SK-N-SH treated with all-trans-retinoic acid at 6 μM for 48 hours (cell line): Measurements from ENCODE around the gene USH2A.

Experiments
- ATAC-seq: fragments of 200-7000 bp; cut with Tn5 transposase; 3 replicates; pipeline ENCODE4 v1.9.1; 2020; ENCODE audit warnings: mild to moderate bottlenecking, moderate library complexity
- ARNTL ChIP-seq: fragments of 450-650 bp; formaldehyde crosslinking; IDR thresholded peaks from 2 replicates; pipeline ENCODE4 v1.5.0; 2020; ENCODE audit warnings: low read depth, mild to moderate bottlenecking, moderate library complexity, borderline replicate concordance
- CREB5 ChIP-seq: fragments of 250-450 bp; sonication (Bioruptor Pico); IDR thresholded peaks from 2 replicates; pipeline ENCODE4 v1.5.1; 2020; ENCODE audit warnings: low read depth, mild to moderate bottlenecking, moderate library complexity
- GLIS3 ChIP-seq: fragments of 250-450 bp; sonication (Bioruptor Pico); IDR thresholded peaks from 2 replicates; pipeline ENCODE4 v1.5.0; 2020; ENCODE audit warnings: mild to moderate bottlenecking, moderate library complexity
- ISL1 ChIP-seq: fragments of 250-450 bp; sonication (Bioruptor Pico); IDR thresholded peaks from 2 replicates; pipeline ENCODE4 v2.1.2; 2022; ENCODE audit warnings: mild to moderate bottlenecking, moderate library complexity
- OSR1 ChIP-seq: fragments of 250-450 bp; sonication (Bioruptor Pico); IDR thresholded peaks from 2 replicates; pipeline ENCODE4 v1.8.0; 2022; ENCODE audit warnings: moderate library complexity, mild to moderate bottlenecking, inconsistent platforms
- PATZ1 ChIP-seq: fragments of 250-450 bp; sonication (Bioruptor Pico); IDR thresholded peaks from 2 replicates; pipeline ENCODE4 v1.8.0; 2020; ENCODE audit warnings: mild to moderate bottlenecking, moderate library complexity, borderline replicate concordance
- PPARA ChIP-seq: fragments of 250-450 bp; sonication (Bioruptor Pico); IDR thresholded peaks from 2 replicates; pipeline ENCODE4 v1.5.0; 2020; ENCODE audit warnings: mild to moderate bottlenecking, borderline replicate concordance
- TCF4 ChIP-seq: fragments of 250-450 bp; sonication (Bioruptor Pico); IDR thresholded peaks from 2 replicates; pipeline ENCODE4 v1.8.0; 2021; ENCODE audit warnings: mild to moderate bottlenecking, moderate library complexity, borderline replicate concordance
- TOX ChIP-seq: fragments of 250-450 bp; sonication (Bioruptor Pico); IDR thresholded peaks from 2 replicates; pipeline ENCODE4 v1.8.0; 2021; ENCODE audit warnings: mild to moderate bottlenecking, moderate library complexity, borderline replicate concordance
- TSHZ2 ChIP-seq: fragments of 250-450 bp; sonication (Bioruptor Pico); IDR thresholded peaks from 2 replicates; pipeline ENCODE4 v1.5.0; 2020; ENCODE audit warnings: mild to moderate bottlenecking, moderate library complexity
- ZC3H10 ChIP-seq: fragments of 250-450 bp; sonication (Bioruptor Pico); IDR thresholded peaks from 2 replicates; pipeline ENCODE4 v1.5.1; 2021; ENCODE audit warnings: mild to moderate bottlenecking, moderate library complexity
- ZFP3 ChIP-seq: fragments of 250-450 bp; sonication (Bioruptor Pico); IDR thresholded peaks from 2 replicates; pipeline ENCODE4 v1.5.0; 2020; ENCODE audit warnings: mild to moderate bottlenecking, moderate library complexity
- ZFP30 ChIP-seq: fragments of 450-650 bp; formaldehyde crosslinking; IDR thresholded peaks from 2 replicates; pipeline ENCODE4 v1.5.0; 2022; ENCODE audit warnings: mild to moderate bottlenecking, moderate library complexity
- ZNF565 ChIP-seq: fragments of 450-650 bp; formaldehyde crosslinking; conservative IDR thresholded peaks from 2 replicates; pipeline ENCODE4 v1.5.0; 2020; ENCODE audit warnings: low read depth, mild to moderate bottlenecking, moderate library complexity
- ZNF70 ChIP-seq: fragments of 450-650 bp; formaldehyde crosslinking; IDR thresholded peaks from 2 replicates; pipeline ENCODE4 v1.5.0; 2020; ENCODE audit warnings: mild to moderate bottlenecking, moderate library complexity
- ZNF8 ChIP-seq: fragments of 450-650 bp; formaldehyde crosslinking; IDR thresholded peaks from 2 replicates; pipeline ENCODE4 v1.5.0; 2020; ENCODE audit warnings: mild to moderate bottlenecking, moderate library complexity
- TF ChIP-seq, protein P1 (sequence below): fragments of 250-450 bp; sonication (Bioruptor Pico); IDR thresholded peaks from 2 replicates; pipeline ENCODE4 v1.5.1; 2021; ENCODE audit warnings: mild to moderate bottlenecking, moderate library complexity
- TF ChIP-seq, protein P2 (sequence below): fragments of 250-450 bp; sonication (Bioruptor Pico); IDR thresholded peaks from 2 replicates; pipeline ENCODE4 v1.8.0; 2021; ENCODE audit warnings: low read depth, mild to moderate bottlenecking, moderate library complexity, borderline replicate concordance

Gene USH2A

GRCh38 chr1:215895276-215895675, 528.0 kb downstream of the USH2A start:
- no peak for ATAC-seq
- no peak for TF ChIP-seq OSR1 (CRISPR knock-in tag)
- TF ChIP-seq, protein P1, sequence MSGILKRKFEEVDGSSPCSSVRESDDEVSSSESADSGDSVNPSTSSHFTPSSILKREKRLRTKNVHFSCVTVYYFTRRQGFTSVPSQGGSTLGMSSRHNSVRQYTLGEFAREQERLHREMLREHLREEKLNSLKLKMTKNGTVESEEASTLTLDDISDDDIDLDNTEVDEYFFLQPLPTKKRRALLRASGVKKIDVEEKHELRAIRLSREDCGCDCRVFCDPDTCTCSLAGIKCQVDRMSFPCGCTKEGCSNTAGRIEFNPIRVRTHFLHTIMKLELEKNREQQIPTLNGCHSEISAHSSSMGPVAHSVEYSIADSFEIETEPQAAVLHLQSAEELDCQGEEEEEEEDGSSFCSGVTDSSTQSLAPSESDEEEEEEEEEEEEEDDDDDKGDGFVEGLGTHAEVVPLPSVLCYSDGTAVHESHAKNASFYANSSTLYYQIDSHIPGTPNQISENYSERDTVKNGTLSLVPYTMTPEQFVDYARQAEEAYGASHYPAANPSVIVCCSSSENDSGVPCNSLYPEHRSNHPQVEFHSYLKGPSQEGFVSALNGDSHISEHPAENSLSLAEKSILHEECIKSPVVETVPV (CRISPR knock-in tag): no peak
- TF ChIP-seq ZFP3 (CRISPR knock-in tag): no peak
- TF ChIP-seq TCF4 (CRISPR knock-in tag): no peak
- TF ChIP-seq ISL1 (CRISPR knock-in tag): no peak
- TF ChIP-seq GLIS3: no peak
- no peak for TF ChIP-seq ZNF565 (CRISPR knock-in tag)
- no peak for TF ChIP-seq TSHZ2
- TF ChIP-seq, all 23 proteins: peak for 0

GRCh38 chr1:215894617-215895016, 528.6 kb downstream of the USH2A start:
- ATAC-seq: no peak
- TF ChIP-seq PATZ1 (CRISPR knock-in tag) (no peak), ZNF8 (CRISPR knock-in tag) (no peak), PPARA (CRISPR knock-in tag) (no peak), ARNTL (CRISPR knock-in tag) (no peak), GLIS3 (no peak), ZFP3 (CRISPR knock-in tag) (no peak), ZC3H10 (CRISPR knock-in tag) (no peak), ZNF565 (CRISPR knock-in tag) (no peak), TOX (CRISPR knock-in tag) (no peak)

GRCh38 chr1:215891266-215892057, 531.8 kb downstream of the USH2A start:
- ATAC-seq: peak; percentile 72
- TF ChIP-seq CREB5 (CRISPR knock-in tag): no peak
- TF ChIP-seq ZC3H10 (CRISPR knock-in tag): peak; percentile 57; the same call in 1 of the 2 replicates
- TF ChIP-seq, all 23 proteins: peak for 1

GRCh38 chr1:215890438-215890837, 532.8 kb downstream of the USH2A start:
- ATAC-seq: no peak
- no peak for TF ChIP-seq TSHZ2
- TF ChIP-seq ZC3H10 (CRISPR knock-in tag): no peak
- TF ChIP-seq ZNF70 (CRISPR knock-in tag): no peak
- no peak for TF ChIP-seq OSR1 (CRISPR knock-in tag)
- TF ChIP-seq PATZ1 (CRISPR knock-in tag): no peak
- no peak for TF ChIP-seq ZFP30 (CRISPR knock-in tag)
- TF ChIP-seq, protein P2, sequence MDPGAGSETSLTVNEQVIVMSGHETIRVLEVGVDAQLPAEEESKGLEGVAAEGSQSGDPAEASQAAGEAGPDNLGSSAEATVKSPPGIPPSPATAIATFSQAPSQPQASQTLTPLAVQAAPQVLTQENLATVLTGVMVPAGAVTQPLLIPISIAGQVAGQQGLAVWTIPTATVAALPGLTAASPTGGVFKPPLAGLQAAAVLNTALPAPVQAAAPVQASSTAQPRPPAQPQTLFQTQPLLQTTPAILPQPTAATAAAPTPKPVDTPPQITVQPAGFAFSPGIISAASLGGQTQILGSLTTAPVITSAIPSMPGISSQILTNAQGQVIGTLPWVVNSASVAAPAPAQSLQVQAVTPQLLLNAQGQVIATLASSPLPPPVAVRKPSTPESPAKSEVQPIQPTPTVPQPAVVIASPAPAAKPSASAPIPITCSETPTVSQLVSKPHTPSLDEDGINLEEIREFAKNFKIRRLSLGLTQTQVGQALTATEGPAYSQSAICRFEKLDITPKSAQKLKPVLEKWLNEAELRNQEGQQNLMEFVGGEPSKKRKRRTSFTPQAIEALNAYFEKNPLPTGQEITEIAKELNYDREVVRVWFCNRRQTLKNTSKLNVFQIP (CRISPR knock-in tag): no peak
- no peak for TF ChIP-seq ARNTL (CRISPR knock-in tag)
- TF ChIP-seq ISL1 (CRISPR knock-in tag): no peak
- no peak for TF ChIP-seq ZNF565 (CRISPR knock-in tag)
